NB4 (cell line): ENCODE measurements around the gene AGBL2.

Source experiments
- DNase-seq: peaks from one replicate; pipeline ENCODE4 v3.0.0; 2010; ENCODE audit warnings: low read depth
- H3K4me3 ChIP-seq: one replicate; pipeline ENCODE4 v1.5.1; 2011; ENCODE audit warnings: mild to moderate bottlenecking, low read depth, low read length, moderate library complexity
- CTCF ChIP-seq: IDR thresholded peaks from one replicate; pipeline ENCODE4 v1.5.1; 2012; ENCODE audit warnings: low read depth, low read length
- MYC ChIP-seq: IDR thresholded peaks from 2 replicates; pipeline ENCODE4 v1.6.1; 2011; ENCODE audit warnings: low read depth, low read length
- POLR2A ChIP-seq: IDR thresholded peaks from 2 replicates; pipeline ENCODE4 v1.6.1; 2011; ENCODE audit warnings: mild to moderate bottlenecking; ENCODE audit not compliant: insufficient read length; ENCODE audit errors: extremely low read depth
- TF ChIP-seq, protein P1 (sequence below): IDR thresholded peaks from 2 replicates; pipeline ENCODE4 v1.6.1; 2011; ENCODE audit warnings: low read depth, low read length

Gene AGBL2

GRCh38 chr11:47616726-47617416 lies 98.3 kb downstream of the AGBL2 start:
- DNase-seq = peak; percentile 80
- H3K4me3 ChIP-seq = no peak overlapping the region
- peak; percentile 45; the same call in 1 of the 2 replicates for TF ChIP-seq MYC
- TF ChIP-seq, protein P1, sequence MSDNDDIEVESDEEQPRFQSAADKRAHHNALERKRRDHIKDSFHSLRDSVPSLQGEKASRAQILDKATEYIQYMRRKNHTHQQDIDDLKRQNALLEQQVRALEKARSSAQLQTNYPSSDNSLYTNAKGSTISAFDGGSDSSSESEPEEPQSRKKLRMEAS = no peak
- peak; percentile 91 for TF ChIP-seq CTCF

DNA sequence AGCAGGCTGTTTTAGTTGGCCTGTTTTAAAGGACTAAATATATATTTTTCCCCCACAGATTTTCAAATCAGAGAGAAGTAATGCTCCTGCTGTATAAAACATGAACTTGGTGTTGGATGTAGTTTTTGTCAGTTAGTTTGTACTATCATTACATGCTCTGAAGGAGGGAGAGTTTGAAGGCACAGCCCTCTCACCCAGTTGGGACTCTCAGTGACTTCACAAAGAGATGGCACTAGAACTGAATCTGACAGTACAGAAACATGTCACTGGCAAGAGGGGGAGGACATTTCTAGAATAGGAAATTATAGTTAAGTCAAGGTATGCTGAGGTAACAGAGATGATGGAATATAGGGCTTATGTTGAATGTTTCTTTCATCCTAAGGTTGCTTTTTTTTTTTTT lies 99.9 kb downstream of the AGBL2 start:
- DNase-seq = no peak
- no peak overlapping the region for H3K4me3 ChIP-seq
- TF ChIP-seq, protein P1 = no peak
- TF ChIP-seq POLR2A = no peak
- no peak for TF ChIP-seq MYC
- TF ChIP-seq CTCF = no peak

- no peak overlapping the region for H3K4me3 ChIP-seq
- DNase-seq = peak; percentile 70
- TF ChIP-seq POLR2A (no peak), CTCF (no peak), MYC (no peak)
- TF ChIP-seq, protein P1 = no peak
These were observed 103.8 kb downstream of the AGBL2 start for GRCh38 chr11:47611348-47611794.

- TF ChIP-seq, protein P1 = no peak
- TF ChIP-seq CTCF = no peak
- no peak for TF ChIP-seq POLR2A
- TF ChIP-seq MYC = no peak
- DNase-seq = no peak
- H3K4me3 ChIP-seq = no peak overlapping the region
These were observed 105.5 kb downstream of the AGBL2 start for GRCh38 chr11:47609675-47610074.
